NCI-H1694 (cell line): Measurements from ENCODE around the gene ERAP2.

Experiments
- DNase-seq: peaks from one replicate; lab custom pipeline; 2025; lab: John Stamatoyannopoulos, UW

The ERAP2 gene

DNA sequence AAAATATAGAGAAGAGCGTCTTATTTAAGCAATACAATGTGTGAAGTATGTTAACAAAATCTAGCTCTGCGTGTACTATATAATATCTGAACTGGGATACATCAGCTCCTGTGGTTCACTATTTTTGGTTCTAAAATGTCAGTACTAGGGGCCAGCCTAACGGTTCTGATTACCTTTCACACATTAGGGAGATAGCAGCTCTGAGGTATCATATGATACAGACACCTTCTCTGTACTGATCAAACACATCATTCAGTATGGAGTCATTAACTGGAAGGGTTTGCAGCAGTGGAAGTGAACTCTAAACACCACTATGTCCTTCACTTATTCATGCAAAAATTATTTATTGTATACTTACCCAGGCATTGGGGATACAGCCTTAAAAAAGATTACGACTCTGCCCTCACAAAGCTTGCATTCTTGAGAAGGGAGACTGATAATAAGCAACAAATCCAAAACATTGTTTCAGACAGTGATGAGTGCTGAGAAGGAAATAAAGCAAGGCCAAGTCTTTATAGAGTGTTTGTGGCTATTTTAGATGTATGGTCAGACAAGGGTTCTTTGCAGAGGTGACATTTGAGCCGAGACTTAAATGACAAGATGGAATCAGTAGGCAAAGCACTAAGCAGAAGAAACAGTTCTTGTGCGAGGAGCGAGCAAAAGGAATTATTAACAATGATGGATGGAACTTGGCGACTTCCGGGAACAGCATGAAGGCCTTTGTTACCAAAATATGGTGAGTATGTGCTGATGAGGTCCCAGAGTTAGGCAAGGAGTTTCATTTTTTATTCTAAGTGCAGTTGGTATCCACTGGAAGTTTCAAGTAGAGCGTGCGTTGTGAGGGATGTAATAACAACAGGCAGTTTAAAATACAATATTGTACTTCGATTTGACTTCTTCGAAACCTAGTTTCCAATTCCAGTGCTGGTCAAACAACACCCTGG is 57.7 kb downstream of the ERAP2 start:
- DNase-seq, result no peak

DNA sequence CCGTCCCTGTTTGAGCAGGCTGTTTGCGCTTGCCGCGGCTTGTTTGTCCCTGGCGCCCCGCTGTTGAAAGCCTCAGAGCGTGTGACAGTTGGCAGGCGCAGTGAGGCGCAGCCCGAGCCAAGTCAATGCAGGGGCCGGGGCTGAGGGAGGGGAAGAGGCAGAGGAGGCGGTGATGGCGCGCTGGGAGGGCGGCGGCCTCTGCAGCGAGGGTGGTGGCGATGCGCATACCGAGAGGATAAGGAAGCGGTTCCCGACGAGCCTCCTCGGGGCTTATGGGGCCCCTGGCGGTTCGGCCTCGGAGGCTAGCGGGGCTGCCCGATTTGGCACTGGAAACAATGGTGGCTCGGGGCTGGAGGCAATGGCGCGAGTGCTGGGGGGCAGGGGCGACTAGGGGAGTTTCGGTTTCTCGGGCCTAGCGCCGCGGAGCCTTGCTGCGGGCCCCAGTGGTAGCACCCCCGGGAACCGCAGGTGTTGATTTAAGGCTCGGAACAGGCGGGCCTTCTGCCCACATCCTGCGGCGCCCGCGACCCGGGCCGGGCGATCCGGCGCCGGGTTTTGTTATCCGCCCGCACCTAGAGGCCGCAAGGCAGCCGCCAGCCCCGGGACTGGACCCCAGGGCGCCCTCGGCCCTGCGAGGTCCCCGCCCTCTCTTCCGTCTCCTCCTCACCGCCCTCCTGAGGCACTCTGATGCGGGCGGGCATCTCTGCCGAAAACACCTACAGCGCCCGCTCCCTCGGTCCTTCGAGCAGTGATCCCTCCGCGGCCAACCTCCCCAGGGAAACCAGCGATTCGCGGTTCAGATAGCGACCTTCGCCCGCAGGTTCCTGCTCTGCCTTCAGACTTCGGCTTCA is 58.6 kb downstream of the ERAP2 start:
- DNase-seq, result peak; percentile 74

DNA sequence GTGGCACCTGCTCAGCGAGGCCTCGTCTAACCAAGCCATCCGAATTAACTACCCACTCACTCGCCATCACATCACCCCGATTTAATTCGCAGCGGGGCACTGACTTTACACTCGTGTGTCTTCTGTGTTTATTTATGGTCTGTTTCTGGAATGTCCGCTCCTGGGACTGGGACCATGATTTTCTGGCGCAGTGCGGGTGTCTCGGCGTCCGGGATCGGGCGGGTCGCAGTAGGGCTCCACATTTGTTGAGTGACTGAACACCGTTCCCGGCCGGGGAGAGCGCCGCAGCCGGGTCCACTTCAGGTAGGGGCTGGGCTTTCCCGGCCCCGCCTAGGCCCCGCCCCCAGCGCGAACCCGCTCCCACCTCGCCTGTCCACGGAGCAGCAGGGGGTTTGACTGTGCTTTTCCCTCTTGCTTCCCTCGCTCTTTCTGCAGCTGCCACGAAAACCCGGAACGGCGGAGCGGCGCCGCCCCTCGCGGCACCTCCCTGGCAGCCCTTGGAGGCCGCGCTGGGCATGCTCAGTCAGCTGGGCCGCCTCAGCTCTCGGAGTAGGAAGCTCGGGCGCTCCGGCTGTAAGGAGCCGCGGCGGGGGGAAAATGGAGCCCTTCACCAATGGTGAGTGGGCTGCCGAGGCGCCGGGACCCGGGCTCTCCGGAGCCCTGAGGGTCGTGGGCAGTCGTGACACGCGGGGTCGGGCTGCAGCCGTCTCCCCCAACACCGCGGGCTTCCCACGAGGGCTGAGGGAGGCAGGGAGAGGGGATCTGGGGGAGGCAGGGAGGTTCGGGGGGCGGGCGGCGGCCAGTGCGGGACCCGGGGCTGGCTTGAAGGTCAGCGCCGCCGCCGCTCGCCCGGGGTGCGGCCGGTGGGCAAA is 59.5 kb downstream of the ERAP2 start, which contains the start of gene LNPEP:
TSS of gene LNPEP (plus strand) at position 522 of the 872 bp plus-strand sequence. CDS start at position 598, 76 bp downstream.
- peak; percentile 83 for DNase-seq

DNA sequence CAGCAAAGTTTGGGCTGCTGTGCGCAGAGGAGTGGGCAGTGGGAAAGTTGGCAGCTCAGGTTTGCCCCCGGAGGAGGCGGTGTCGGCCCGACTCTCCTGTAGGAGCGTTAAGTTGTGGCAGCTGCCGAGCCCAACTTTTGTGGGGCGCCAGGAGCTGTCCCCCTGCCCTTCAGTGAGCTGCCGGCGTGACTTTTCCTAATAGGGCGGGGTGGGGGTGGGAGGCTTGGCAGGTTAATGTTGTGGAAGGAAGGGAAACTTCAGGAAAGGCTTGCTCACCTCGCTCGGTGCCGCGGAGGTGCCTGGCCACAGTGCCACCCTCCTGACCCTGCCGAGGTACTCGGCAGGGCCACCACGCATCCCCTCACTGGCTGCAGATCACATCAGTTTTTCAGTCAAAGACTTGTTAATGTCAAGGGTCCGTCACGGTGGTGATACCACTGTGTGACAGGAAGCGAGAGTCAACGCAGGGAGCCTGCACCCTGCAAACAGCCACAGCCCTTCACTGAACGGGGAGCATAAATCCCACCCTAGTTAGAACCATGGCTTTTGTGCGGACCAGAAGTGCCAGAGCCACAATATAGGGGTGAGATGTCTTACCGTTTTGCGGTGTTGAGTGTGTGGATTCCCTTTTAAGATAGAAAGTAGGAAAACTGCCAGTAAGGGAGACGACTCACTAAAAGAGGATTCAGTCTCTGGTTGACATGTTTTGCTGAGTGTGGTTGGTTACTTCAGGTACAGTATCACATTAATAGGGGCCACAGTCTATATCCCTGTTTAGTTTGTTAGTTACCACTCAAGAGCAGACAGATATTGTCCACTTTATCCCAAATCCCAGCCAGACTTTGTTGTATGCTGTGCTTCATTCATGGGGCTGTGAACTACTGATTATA is 60.4 kb downstream of the ERAP2 start:
- no peak for DNase-seq

DNA sequence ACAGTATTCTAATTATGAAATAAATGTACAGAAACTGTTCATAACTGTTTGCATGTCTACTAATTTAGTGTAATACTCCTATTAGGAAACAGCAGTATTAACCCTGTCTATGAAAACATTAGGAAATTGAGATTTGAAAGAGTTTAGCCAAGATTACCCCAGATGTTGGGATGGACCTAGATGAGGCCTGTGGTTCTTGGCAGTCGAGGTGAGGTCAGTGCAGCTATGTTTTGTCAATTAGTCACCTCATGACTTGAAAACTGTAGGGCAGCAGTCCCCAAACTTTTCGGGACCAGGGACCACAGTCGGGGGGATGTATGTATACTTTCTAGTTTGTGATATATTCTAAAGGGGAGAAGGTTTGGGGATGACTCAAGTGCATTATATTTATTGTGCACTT is 64.3 kb downstream of the ERAP2 start:
- DNase-seq, result no peak

DNA sequence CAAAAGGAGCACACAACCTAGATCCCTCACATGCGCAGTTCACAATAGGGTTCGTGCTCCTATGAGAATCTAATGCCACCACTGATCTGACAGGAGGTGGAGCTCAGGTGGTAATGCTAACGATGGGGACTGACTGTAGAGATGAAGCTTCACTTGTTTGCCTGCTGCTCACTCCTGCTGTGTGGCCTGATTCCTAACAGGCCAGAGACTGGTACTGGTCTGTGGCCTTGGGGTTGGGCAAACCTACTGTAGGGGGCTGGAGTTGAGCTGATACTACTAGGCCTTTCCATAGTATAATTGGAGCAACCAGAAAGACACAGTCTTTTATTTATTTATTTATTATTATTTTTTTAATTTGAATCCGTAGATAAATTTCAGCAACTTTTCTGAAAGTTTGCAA is 64.8 kb downstream of the ERAP2 start:
- no peak for DNase-seq

DNA sequence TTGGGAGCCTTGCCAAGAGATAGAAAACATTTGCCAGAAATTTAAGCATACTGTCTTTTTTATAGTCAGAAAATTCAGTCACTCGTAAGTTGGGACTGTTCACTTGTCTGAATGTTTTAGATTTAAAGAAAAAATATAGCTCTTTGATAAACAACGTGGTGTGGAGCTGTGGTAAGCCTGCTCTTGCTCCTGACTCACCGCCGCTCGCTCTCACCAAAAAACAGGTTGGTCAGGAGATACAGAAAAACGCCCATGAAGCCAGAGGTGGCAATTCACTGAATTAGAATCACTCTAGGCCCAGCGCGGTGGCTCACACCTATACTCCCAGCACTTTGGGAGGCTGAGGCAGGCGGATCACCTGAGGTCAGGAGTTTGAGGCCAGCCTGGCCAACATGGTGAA is 65.8 kb downstream of the ERAP2 start:
- DNase-seq, result no peak

DNA sequence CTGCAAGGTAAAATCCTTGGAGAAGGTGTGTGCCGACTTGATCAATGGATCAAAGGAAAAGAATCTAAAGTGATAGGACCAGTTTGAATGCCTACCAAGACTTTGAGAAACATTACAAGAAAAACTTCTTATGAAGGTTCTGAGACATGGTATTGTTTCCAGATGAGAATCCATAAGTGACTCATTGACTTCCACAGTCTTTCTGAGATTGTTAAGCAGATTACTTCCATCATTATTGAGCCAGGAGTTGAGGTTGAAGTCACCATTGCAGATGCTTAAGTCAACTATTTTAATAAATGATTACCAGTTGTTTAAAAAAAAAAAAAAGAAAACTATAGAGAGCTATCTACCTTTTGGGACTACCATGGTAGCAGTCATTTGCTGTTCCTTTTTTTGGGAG is 66.6 kb downstream of the ERAP2 start:
- no peak for DNase-seq

DNA sequence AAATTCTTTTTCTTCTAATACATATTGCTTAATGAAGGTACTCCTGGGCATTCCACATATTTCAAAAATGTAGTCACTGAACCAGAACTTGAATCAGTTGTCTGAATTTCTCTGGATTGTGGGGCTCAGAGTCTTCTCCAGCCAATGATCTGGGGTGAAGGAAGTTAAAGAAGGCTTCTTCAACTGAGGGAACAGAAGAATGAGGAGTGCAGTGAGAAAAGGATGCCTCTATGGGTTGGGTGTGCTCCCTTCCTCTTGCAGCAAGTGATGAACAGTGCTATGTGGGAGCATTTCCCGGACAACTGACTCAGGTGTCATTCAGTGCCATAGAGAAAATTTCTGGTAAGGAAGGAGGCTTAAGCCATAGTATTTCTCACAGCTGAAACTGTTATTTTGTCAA is 67.5 kb downstream of the ERAP2 start:
- no peak for DNase-seq

DNA sequence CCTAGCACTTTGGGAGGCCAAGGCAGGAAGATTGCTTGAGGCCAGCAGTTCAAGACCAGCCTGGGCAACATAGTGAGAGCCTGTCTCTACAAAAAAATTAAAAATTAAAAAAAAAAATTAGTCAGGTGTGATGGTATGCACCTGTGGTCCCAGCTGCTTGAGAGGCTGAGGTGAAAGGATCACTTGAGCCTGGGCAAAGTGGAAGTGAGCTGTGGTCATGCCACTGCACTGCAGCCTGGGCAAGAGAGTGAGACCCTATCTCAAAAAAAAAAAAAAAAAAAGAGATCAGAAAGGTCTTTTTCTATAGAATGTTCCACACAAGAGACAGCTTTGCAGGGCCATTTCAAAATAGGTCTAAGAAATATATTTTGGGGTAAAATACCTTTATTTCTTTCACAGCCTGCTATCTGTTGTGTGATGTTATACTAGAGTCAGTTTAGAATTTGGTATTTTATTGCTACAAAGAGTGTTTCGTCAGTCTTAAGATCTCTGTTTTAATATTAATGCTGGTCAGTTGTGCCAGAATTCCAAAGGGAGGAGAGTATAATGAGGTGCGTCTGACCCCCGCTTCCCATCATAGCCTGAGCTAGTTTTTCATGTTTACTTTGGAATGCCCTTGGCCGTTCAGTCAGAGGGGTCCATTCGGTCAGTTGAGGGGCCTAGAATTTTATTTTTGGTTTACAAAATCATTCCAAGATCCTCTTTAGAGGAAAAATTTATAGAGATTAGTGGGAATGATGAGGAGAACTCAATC is 69.0 kb downstream of the ERAP2 start:
- no peak for DNase-seq

DNA sequence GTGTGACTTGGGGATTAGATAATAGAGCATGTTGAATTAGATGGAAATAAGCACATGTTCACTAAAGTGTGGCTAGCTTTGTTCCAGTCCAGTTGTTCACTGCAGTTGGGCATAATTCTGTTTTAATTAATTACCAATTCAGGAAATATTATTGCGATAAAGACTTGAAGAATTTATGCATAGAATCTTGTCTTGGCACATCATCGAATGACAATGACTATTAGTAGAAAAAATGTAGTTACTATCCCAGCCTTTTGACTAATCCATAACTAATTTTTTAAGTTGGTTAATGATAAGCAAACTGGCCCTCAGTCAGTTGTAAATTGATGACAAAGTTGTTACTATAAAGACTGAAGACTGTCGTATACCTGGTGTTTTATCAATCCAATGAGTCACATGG is 70.1 kb downstream of the ERAP2 start:
- DNase-seq, result no peak

DNA sequence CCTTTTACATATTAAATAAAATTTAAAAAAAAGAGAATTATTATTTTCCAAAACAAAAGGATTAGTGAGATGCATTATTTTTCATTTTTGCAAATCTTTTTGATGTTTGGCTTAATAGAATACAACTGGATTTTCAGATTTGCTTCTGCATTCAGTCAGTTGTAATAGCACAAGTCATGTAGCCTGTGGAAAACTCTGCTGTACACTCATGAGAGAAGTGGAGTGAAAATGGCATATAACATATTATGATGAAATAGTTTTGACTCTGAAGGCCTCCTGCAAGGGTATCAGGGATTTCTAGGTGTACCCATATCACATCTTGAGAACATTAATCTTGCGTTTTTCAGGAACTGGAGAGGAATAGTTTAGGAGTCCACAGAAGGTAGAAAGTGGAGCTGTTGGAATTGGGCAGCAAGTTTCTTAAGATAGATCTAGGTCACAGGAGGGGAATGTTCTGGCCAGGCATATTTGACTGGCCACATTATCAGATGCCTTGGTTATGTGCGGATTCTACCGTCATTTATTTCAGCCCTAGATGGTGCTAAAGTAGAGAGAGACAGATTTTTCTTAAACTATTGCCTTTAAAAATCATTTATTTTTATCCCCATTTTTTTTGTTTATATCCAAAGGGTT is 75.9 kb downstream of the ERAP2 start:
- no peak for DNase-seq

DNA sequence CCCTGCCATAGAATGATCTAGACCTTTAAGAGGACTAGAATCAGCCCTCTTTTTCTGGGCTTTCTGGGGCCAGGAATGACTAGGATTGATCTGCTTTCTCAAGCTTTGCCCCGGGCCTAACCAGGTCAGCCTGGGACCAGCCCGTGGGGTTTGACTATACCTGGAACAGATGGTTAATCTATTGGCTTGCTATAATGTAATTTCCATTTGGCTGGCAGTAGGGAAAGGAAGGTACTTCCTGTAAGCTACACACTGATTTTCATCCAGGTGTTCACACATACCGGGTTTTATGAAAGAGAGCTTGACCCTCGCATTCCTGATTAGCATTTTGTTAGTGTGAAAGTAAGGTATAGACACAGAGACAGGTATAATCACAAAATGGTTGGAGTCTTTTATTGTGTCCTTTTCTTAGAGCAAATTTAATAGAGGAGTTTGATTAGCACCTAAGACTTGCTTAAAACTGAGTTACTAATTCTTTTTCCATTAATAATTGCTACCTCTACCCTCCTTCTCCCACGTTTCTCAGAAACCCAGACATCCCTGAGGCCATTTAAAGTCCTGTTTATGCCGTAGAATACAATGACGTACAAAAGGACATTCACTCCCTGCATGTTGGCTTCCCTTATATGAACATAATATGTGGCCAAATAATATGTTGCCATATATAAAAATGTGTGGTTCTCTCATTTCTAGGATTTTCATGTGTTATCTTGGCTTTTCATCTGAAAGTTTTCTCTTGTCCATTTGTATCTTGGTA is 76.9 kb downstream of the ERAP2 start:
- DNase-seq, result no peak

DNA sequence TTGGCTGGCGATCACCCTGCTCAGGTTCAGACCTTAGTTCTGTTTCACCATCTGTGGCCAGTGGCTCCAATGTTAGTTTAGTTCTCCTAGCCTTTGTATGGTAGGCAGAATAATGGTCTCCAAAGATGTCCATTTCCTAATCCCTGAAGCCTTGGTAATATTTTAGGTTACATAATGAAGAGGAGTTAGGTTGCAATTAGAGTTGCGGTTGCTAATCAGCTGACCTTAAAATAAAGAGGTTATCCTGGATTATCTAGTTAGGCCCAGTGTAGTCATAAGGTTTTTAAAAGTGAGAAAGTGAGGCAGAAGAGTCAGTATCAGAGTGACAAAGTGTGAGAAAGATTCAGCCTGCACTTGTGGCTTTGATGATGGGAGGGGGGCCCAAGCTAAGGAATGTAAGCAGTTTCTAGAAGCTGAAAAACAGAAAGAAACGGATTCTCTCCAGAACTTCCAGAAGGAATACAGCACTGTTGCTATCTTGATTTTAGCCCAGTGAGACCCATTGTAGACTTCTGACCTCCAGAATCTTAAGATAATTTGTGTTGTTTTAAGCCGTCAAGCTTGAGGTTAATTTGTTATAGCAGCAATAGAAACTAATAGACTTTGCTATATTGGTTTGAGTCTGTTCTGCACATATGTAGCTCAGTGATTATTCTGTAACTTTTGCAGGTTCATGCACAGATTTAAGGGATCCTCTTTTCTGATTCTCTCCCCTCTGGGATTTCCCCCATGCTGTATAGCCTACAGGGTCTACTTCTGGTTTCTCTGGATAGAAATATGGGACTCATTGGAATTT is 81.2 kb downstream of the ERAP2 start:
- DNase-seq, result no peak

DNA sequence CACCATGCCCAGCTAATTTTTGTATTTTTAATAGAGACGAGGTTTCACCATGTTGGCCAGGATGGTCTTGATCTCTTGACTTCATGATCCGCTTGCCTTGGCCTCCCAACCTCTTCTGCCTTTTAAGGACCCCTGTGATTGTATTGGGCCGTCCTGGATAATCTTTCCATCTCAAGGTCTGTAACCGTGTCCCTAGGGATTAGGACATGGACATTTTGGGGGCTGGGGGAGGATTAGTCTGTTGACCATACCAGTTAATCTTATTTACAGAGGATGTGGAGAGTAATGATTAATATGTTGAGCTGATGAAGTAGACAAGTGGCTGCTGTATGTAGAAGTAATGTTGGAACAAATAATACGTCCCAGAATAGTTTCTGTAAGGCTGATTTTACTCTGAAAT is 82.7 kb downstream of the ERAP2 start:
- DNase-seq, result no peak

DNA sequence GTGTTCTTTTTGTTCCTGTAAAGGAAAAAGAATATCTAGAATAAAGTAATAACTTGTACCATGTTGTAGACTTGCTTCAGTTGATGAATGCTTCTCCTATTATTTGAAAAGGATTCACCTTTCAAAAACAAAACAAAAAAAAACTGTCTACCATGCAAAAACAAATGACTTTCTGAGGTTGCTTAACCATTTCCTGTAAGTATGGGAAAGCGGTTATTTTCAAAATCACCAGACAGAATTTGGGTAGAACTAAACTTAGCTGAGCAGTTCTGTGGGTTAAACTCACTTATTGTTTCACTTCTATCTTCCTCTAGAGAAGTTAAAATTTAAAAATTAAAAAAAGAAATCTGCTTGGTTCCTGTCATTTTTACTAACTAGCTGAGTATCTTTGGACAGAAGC is 84.8 kb downstream of the ERAP2 start:
- DNase-seq, result no peak

DNA sequence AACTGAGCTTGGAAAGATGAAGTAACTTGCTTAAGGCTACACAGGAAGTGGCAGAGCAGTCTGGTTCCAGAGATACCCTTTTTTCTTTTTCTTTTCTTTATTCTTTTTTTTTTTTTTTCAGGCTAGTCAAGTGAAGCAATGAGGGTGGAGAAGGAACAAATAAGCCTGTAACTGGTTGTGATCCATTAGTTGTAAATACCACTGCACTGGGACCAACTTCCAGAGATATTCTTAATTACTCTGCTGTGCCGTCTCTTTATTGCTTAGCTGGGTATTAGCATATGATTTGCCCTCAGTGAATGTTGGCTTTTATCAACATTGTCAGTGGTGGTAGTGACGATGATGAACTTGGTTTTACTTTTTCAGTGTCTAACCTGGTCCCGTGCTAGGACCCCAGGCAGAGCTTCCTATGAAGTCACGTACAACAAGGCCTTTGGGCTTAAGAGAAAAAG is 86.3 kb downstream of the ERAP2 start:
- no peak for DNase-seq

DNA sequence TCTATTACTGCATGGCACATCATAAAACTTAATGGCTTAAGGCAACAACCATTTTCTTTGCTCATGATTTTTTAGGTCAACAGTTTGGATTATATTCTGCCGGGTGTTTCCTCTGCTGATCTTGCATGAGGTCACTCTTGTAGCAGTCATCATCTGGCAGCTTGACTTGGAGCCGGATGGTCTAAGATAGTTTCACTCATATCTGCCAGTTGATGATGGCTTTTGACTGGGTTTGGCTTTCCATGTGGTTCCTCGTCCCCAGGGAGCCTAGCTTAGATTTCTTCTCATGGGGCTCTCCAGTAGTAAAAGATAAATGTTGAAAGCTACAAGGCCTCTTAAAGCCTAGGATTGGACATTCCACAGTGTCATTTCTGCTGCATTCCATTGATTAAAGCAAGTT is 87.0 kb downstream of the ERAP2 start:
- no peak for DNase-seq
